WERI-Rb-1 (cell line): ENCODE results near the gene SOX6.
"Not testable (repeated sequence)": the region's sequence is repeated elsewhere in the genome, so short reads cannot be mapped to it uniquely, and the experiment has no call there.

Experiments
- DNase-seq: peaks from one replicate; pipeline ENCODE4 v3.0.0-alpha.2; 2020
- H3K27ac ChIP-seq: fragments of 250-450 bp; sonication (Bioruptor Pico); 2 replicates; pipeline ENCODE4 v1.5.1; 2020; ENCODE audit warnings: mild to moderate bottlenecking, moderate library complexity
- H3K27me3 ChIP-seq: fragments of 250-450 bp; sonication (Bioruptor Pico); 2 replicates; pipeline ENCODE4 v1.5.1; 2021; ENCODE audit warnings: mild to moderate bottlenecking, low read depth, moderate library complexity; ENCODE audit not compliant: insufficient read depth, severe bottlenecking
- H3K36me3 ChIP-seq: fragments of 250-450 bp; sonication (Bioruptor Pico); 2 replicates; pipeline ENCODE4 v1.5.1; 2020; ENCODE audit warnings: mild to moderate bottlenecking, moderate library complexity
- H3K4me3 ChIP-seq: 2 replicates; pipeline ENCODE4 v1.5.1; 2011; ENCODE audit warnings: low read depth, mild to moderate bottlenecking, control low read depth, low read length
- H3K9me3 ChIP-seq: fragments of 250-450 bp; sonication (Bioruptor Pico); 2 replicates; pipeline ENCODE4 v1.5.1; 2021; ENCODE audit warnings: mild to moderate bottlenecking, moderate library complexity; ENCODE audit not compliant: severe bottlenecking
- CTCF ChIP-seq: IDR thresholded peaks from 2 replicates; pipeline ENCODE4 v1.5.1; 2011; ENCODE audit warnings: low read depth, mild to moderate bottlenecking, control low read depth, inconsistent platforms, low read length

SOX6 gene

GRCh38 chr11:16397390-16397789 is 41.0 kb upstream of the SOX6 start:
- H3K4me3 ChIP-seq = no peak overlapping the region
- no peak overlapping the region for H3K27ac ChIP-seq
- no peaks in the 10 kb centered on the region for H3K9me3 ChIP-seq
- H3K36me3 ChIP-seq = no peaks in the 10 kb centered on the region
- no peaks in the 10 kb centered on the region for H3K27me3 ChIP-seq
- no peak for DNase-seq
- no peak for TF ChIP-seq CTCF

GRCh38 chr11:16395601-16396000 is 39.3 kb upstream of the SOX6 start:
- TF ChIP-seq CTCF = no peak
- no peaks in the 10 kb centered on the region for H3K9me3 ChIP-seq
- H3K27me3 ChIP-seq = no peaks in the 10 kb centered on the region
- H3K36me3 ChIP-seq = no peaks in the 10 kb centered on the region
- no peak overlapping the region for H3K4me3 ChIP-seq
- no peak overlapping the region for H3K27ac ChIP-seq
- DNase-seq = no peak

- no peak for DNase-seq
- Histone ChIP-seq H3K36me3 (no peaks in the 10 kb centered on the region), H3K27ac (no peak overlapping the region), H3K27me3 (no peaks in the 10 kb centered on the region), H3K9me3 (no peaks in the 10 kb centered on the region), H3K4me3 (no peak overlapping the region)
- no peak for TF ChIP-seq CTCF
Measured at GRCh38 chr11:16394947-16395346, 38.6 kb upstream of the SOX6 start.

- Histone ChIP-seq H3K36me3 (no peaks in the 10 kb centered on the region), H3K27me3 (no peaks in the 10 kb centered on the region), H3K9me3 (no peaks in the 10 kb centered on the region), H3K27ac (no peak overlapping the region), H3K4me3 (no peak overlapping the region)
- DNase-seq = no peak
- TF ChIP-seq CTCF = no peak
Measured at GRCh38 chr11:16393340-16393739, 37.0 kb upstream of the SOX6 start.

GRCh38 chr11:16392616-16393015 is 36.3 kb upstream of the SOX6 start:
- TF ChIP-seq CTCF = no peak

GRCh38 chr11:16390826-16391225 is 34.5 kb upstream of the SOX6 start:
- not testable (repeated sequence) for H3K27ac ChIP-seq, H3K36me3 ChIP-seq, H3K9me3 ChIP-seq, H3K4me3 ChIP-seq, DNase-seq, H3K27me3 ChIP-seq

More at GRCh38 chr11:16392616-16393015, 36.3 kb upstream of the SOX6 start:
- no peaks in the 10 kb centered on the region for H3K36me3 ChIP-seq
- H3K27me3 ChIP-seq = no peaks in the 10 kb centered on the region
- H3K27ac ChIP-seq = no peak overlapping the region
- H3K4me3 ChIP-seq = no peak overlapping the region
- no peak for DNase-seq
- H3K9me3 ChIP-seq = no peaks in the 10 kb centered on the region
